HFF-Myc (cell line): Measurements from ENCODE around the gene VAMP2.

Experiments used
- DNase-seq: peaks from one replicate; pipeline ENCODE4 v3.0.0-alpha.2; 2011; ENCODE audit warnings: low read depth; ENCODE audit errors: extremely low read depth
- H3K4me3 ChIP-seq: replicated peaks from 2 replicates; pipeline ENCODE4 v1.5.1; 2011; ENCODE audit warnings: low read depth, mild to moderate bottlenecking, control low read depth, low read length
- TF ChIP-seq, protein P1 (sequence below): IDR thresholded peaks from 2 replicates; pipeline ENCODE4 v1.5.1; 2012; ENCODE audit warnings: mild to moderate bottlenecking, low read depth, low read length, control low read depth; ENCODE audit errors: missing control alignments

The VAMP2 gene

DNA sequence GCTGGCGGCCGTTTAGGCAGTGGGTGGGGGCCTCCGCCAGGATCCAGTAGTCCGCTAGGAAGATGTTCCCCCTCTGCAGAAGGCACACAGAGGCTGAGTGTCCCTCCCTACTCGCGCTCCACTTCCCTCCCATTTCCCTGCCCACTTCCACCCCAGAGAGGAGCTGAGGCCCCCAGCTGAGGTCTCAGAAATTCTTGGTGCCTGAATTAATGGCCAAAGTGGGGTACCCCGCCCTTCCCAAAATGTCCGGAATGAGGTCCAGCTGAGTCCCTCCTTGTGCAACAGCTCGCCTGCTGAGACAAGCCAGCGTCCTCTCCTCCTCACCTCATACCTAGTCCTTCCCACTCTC is 52.3 kb downstream of the VAMP2 start:
- DNase-seq, result no peak

DNA sequence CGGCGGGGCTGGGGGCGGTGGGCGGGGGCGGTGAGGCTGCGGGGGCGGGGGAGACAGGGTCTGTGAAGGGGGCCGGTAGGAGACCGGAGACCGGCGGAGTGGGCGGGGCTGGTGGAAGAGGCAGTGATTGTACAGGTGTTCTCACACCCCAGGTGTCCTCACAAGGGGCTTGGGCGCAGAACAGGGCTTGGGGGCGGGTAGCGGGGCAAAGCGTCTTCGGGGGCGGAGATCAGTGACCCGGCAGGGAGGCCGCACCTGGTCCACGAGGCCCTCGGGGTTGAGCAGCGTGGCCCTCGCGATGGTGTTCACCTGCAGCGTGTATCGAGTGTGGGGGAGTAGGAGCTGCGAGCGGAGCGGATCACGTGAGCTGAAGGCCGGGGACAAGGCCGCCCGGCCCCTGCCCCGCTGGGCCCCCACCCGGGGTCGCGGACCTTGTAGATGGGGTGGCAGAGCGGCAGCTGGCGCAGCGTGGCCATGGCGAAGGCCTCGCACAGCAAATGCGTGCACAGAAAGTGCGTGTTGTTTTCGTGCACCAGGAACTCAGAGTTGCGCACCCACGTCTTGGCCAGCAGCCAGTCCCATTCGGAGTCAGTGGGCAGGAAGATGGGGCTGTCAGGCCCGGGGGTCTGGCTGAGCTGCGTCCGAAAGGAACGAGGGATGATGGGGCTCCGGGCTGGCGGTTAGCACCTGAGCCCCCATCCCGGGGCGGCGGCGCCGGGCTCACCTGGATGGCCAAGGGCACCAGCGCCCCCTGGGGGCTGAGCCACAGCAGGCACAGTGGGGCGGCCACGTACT is 52.9 kb downstream of the VAMP2 start:
- DNase-seq, result no peak
- H3K4me3 ChIP-seq, result no peak overlapping the region
- TF ChIP-seq, protein P1, sequence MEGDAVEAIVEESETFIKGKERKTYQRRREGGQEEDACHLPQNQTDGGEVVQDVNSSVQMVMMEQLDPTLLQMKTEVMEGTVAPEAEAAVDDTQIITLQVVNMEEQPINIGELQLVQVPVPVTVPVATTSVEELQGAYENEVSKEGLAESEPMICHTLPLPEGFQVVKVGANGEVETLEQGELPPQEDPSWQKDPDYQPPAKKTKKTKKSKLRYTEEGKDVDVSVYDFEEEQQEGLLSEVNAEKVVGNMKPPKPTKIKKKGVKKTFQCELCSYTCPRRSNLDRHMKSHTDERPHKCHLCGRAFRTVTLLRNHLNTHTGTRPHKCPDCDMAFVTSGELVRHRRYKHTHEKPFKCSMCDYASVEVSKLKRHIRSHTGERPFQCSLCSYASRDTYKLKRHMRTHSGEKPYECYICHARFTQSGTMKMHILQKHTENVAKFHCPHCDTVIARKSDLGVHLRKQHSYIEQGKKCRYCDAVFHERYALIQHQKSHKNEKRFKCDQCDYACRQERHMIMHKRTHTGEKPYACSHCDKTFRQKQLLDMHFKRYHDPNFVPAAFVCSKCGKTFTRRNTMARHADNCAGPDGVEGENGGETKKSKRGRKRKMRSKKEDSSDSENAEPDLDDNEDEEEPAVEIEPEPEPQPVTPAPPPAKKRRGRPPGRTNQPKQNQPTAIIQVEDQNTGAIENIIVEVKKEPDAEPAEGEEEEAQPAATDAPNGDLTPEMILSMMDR, result peak; percentile 79

More for the DNA sequence above, 52.3 kb downstream of the VAMP2 start:
- TF ChIP-seq, protein P1, result peak; percentile 12
- H3K4me3 ChIP-seq, result no peak overlapping the region
